Mucosa of stomach (tissue), 1 donor: Measurements from ENCODE around the gene EYS.

ENCODE experiments used
- H3K27me3 ChIP-seq: one replicate; pipeline ENCODE4 v1.7.0; 2013; ENCODE audit warnings: mild to moderate bottlenecking, low read length; ENCODE audit not compliant: control insufficient read depth, insufficient read depth
- H3K36me3 ChIP-seq: one replicate; pipeline ENCODE4 v1.7.0; 2013; ENCODE audit warnings: low read length; ENCODE audit not compliant: control insufficient read depth, insufficient read depth
- H3K4me1 ChIP-seq: one replicate; pipeline ENCODE4 v1.7.0; 2013; ENCODE audit warnings: mild to moderate bottlenecking, low read length; ENCODE audit not compliant: control insufficient read depth, insufficient read depth
- H3K4me3 ChIP-seq: one replicate; pipeline ENCODE4 v1.7.0; 2013; ENCODE audit warnings: low read length
- H3K9ac ChIP-seq: one replicate; pipeline ENCODE4 v1.7.0; 2013; ENCODE audit warnings: mild to moderate bottlenecking, low read length, moderate library complexity
- H3K9me3 ChIP-seq: one replicate; pipeline ENCODE4 v1.7.0; 2013; ENCODE audit warnings: mild to moderate bottlenecking, low read length, moderate library complexity; ENCODE audit not compliant: control insufficient read depth
- donor health status: Pancreatic carcinoma.

EYS gene

DNA sequence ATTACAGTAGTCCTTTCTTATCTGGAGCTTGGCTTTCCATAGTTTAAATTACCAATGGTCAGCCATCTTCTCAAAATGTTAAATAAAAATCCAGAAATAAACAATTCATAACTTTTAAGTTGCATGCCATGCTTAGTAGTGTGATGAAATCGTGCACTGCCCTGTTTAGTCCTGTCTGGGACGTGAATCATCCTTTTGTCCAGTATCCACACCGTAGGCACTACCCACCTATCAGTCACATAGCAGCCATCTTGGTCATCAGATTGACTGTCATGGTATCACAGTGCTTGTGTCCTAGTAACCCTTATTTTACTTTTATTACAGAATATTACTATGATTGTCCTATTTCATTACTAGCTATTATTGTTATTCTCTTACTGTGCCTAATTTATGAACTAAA, 924.1 kb downstream of the EYS start:
- H3K9me3 ChIP-seq, result no peaks in the 10 kb centered on the region
- H3K27me3 ChIP-seq, result no peaks in the 10 kb centered on the region
- no peaks in the 10 kb centered on the region for H3K4me1 ChIP-seq
- H3K9ac ChIP-seq, result no peak overlapping the region
- no peak overlapping the region for H3K4me3 ChIP-seq
- H3K36me3 ChIP-seq, result no peaks in the 10 kb centered on the region

DNA sequence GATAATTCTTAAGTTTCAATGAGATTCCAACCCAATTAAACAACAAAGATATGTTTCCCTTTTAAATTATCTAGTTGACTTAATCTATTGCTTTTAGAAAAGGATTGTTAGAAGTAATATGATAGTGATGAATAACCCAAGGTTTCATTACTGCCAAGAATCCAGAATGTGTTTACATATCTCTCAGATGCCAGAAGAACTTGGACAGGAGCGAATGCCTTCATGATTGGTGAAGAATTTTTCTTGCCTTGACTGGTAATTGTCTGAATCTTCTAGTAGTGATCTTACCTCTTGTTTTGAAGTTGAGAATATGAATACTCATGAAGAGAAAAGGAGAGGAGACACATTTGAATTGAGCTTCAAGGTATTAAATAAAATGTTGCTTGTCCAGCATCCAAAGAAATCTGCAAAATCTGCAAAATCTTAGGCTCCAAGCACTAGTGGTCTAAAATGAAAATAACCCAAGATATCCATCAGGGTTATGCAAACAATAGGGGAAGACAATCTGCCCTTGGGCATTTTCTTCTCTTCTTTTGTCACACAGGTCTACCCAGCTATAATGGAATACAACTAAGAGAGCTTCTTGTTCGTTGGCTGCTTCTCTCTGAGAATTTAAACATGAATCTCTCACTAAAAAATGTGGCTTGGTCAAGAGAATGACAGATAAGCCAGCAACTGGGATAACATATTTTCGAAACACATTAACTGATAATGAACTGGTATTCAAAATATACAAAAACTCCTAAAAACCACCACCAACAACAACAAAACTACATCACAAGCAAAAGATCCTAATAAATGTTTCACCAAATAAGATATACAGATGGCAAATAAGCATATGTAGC, 928.9 kb downstream of the EYS start:
- Histone ChIP-seq H3K27me3 (no peaks in the 10 kb centered on the region), H3K9ac (no peak overlapping the region), H3K4me1 (no peaks in the 10 kb centered on the region), H3K9me3 (no peaks in the 10 kb centered on the region), H3K36me3 (no peaks in the 10 kb centered on the region), H3K4me3 (no peak overlapping the region)

DNA sequence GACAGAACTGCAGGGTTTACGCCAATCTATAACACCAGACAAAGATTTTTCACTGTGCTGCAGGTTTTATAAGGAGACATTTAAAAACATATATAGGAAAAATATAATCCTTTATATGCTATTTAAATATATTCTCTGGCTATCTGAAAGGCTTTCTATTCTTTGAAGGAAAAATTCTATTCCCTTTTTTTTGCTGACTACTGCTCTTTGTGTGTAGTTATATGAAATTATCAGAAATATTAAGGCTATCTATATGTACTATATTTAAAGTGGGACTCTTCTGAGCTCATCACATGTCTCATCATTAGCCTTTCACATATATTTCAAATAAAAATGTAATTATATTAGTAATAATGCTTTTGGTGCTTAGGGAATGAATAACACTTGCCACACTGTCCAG, 930.7 kb downstream of the EYS start:
- no peaks in the 10 kb centered on the region for H3K27me3 ChIP-seq
- H3K9ac ChIP-seq, result no peak overlapping the region
- H3K4me3 ChIP-seq, result no peak overlapping the region
- H3K9me3 ChIP-seq, result no peaks in the 10 kb centered on the region
- no peaks in the 10 kb centered on the region for H3K4me1 ChIP-seq
- no peaks in the 10 kb centered on the region for H3K36me3 ChIP-seq

DNA sequence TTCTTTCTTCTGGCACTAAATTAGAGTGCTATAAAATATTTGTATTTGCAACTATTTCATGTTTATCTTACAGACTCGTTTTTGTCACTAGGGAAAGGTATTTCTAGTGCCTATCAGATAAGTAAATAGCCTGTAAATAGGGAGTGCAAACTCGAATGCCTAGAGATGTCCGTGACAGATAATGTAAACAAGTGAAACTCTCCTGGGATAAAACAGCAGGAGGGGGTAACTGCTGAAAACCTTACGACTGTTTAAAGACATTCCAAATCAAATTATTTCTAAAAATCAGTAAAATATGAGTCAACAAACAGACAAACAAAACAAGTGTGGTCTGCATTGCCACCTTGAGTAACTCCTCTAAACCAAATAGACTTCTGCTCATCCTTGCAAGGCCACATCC, 932.1 kb downstream of the EYS start:
- Histone ChIP-seq H3K9ac (no peak overlapping the region), H3K4me1 (no peaks in the 10 kb centered on the region), H3K9me3 (no peaks in the 10 kb centered on the region), H3K27me3 (no peaks in the 10 kb centered on the region), H3K4me3 (no peak overlapping the region), H3K36me3 (no peaks in the 10 kb centered on the region)

DNA sequence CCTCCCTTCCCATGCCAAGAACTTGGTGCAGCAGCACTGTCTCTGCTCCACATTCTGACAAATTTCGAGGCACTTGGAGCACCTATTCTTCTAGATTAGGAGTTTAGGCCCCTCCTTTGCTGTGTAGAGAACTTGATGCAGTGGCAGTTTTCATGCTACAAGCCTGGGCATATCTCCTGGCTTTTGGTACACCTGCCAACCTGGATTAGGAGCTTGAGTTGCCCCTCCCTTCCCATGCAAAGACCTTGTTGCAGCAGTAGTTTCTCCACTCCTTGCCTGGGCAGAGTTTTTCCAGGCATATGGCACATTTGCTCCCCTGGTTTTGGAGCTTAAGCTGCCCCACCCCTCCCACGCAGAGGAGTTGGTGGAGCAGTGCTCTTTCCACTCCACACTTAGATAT, 956.1 kb downstream of the EYS start:
- Histone ChIP-seq H3K4me1 (no peaks in the 10 kb centered on the region), H3K4me3 (no peak overlapping the region), H3K9me3 (no peaks in the 10 kb centered on the region), H3K9ac (no peak overlapping the region), H3K36me3 (no peaks in the 10 kb centered on the region), H3K27me3 (no peaks in the 10 kb centered on the region)

DNA sequence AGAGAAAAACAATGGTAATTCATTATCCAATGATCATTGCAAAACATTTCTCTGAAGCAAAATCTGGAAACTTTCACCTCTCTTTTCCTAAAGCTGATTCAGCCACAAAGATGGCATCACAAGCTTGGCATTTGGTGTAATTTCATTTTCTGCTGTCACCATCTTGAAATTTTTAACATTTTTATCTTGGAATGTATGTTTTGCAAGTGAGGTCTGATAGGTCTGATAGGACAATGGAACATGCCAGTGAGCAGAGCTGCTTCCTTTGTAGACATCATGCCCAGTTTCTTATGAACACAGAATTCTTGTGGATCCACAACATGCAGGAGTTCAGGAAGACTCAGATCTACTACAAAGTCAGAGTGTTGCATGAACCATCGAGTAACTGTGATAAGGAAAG, 969.6 kb downstream of the EYS start:
- no peaks in the 10 kb centered on the region for H3K9me3 ChIP-seq
- no peaks in the 10 kb centered on the region for H3K4me1 ChIP-seq

DNA sequence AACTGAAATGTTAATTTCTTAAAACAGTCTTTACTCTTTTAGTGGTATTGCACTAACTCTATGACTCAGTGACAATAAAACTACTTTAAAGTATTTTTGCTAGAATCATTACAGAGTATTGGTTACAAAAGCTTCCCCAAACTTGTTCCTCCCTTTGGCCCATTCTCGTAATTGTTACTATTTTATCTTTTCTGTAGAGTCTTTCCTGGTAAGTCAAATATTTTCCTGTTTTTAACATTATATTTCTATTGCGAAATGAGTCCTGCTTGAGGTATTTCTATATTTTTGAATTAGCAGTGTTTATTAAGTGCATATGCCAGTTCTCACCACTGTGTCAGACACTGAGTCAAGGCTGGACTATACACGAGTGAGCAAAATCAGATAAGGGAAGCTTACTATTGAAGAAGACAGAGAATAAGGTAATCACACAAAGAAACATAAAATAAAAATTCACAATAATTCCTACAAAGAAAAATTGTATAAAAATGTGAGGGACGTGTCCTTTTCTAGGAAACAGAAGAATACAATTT, 970.5 kb downstream of the EYS start:
- Histone ChIP-seq H3K9me3 (no peaks in the 10 kb centered on the region), H3K4me3 (no peak overlapping the region), H3K4me1 (no peaks in the 10 kb centered on the region), H3K9ac (no peak overlapping the region), H3K27me3 (no peaks in the 10 kb centered on the region), H3K36me3 (no peaks in the 10 kb centered on the region)

More for the DNA sequence above, 969.6 kb downstream of the EYS start:
- Histone ChIP-seq H3K36me3 (no peaks in the 10 kb centered on the region), H3K4me3 (no peak overlapping the region), H3K27me3 (no peaks in the 10 kb centered on the region), H3K9ac (no peak overlapping the region)

DNA sequence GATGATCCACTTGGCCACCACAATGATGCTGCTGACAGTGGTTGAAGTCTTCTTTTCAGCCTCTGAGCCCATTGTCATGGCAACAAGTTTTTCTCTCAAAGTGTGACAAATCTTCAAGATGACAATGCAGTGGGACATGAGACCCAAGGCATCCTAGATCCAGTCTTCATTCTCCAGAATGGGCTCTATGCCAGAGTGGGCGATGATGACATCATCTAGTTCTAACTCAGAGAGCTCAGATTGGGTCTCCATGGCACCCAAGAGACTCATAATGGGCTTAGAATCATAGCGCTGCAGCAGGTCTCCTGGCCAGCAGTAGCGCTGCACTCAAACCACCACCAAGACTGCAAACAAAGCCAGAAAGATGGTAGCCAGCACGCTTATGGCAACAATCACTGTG, 973.6 kb downstream of the EYS start:
- Histone ChIP-seq H3K9ac (no peak overlapping the region), H3K4me1 (no peaks in the 10 kb centered on the region), H3K9me3 (no peaks in the 10 kb centered on the region), H3K4me3 (no peak overlapping the region), H3K36me3 (no peaks in the 10 kb centered on the region), H3K27me3 (no peaks in the 10 kb centered on the region)

DNA sequence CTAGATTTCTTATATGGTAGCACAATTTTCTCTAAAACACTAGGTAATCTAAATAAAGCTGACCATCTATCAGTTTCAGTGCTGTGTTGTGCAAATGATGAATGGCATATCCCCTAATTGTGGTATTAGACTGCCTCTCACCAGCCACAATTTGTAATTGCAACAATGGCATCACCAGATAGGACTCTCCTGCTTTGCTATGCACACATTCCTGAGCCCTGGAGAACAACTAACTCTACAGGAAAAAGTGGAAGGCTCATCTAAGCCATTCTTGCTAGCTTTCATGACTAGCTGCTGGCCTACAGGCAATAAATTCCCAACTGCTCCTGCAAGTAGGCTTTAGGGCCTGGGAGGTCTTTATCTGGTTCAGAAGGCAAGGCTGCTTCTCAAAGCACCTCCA, 974.1 kb downstream of the EYS start:
- H3K9ac ChIP-seq, result no peak overlapping the region
- no peaks in the 10 kb centered on the region for H3K4me1 ChIP-seq
- no peaks in the 10 kb centered on the region for H3K27me3 ChIP-seq

DNA sequence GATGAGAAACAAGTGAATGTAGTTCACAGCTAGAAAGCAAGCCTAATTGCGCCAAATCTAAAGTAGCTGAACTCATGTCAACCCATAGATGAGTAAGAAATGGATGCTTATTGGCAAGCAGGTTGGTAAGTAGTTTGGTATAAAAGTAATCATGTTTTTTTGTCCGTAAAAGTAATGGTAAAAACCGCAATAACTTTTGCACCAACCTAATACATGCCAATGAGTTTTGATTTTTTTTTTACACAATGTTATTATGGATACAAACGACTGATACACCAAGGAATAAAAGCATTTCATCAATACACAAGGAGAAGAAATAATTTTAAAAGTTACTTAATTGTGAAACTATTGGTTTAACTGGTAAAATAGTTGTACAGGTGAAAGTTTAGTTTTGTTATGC, 977.5 kb downstream of the EYS start:
- Histone ChIP-seq H3K27me3 (no peaks in the 10 kb centered on the region), H3K4me3 (no peak overlapping the region), H3K36me3 (no peaks in the 10 kb centered on the region), H3K9ac (no peak overlapping the region), H3K4me1 (no peaks in the 10 kb centered on the region), H3K9me3 (no peaks in the 10 kb centered on the region)

More for the DNA sequence above, 974.1 kb downstream of the EYS start:
- H3K4me3 ChIP-seq, result no peak overlapping the region
- no peaks in the 10 kb centered on the region for H3K36me3 ChIP-seq
- no peaks in the 10 kb centered on the region for H3K9me3 ChIP-seq

DNA sequence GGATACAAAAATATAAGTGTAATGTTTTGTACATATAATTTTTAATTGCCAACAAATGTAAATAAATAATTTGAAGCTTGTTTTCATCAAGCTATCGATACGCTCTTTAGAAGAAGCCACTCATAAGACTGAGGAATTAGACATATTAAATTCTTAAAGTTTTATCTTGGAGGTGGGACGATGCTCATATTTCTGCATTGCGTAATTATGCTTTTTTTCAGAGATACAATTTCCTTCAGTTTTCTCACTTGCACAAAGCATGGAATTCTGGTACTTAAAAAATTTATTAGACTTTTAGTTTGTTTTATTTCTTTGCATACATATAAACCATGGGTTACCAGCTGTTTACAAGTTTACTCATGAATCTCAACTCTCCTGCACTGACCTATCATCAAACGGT, 980.0 kb downstream of the EYS start:
- H3K9me3 ChIP-seq, result no peaks in the 10 kb centered on the region
- H3K4me1 ChIP-seq, result no peaks in the 10 kb centered on the region
- H3K9ac ChIP-seq, result no peak overlapping the region
- H3K27me3 ChIP-seq, result no peaks in the 10 kb centered on the region
- H3K4me3 ChIP-seq, result no peak overlapping the region
- no peaks in the 10 kb centered on the region for H3K36me3 ChIP-seq

DNA sequence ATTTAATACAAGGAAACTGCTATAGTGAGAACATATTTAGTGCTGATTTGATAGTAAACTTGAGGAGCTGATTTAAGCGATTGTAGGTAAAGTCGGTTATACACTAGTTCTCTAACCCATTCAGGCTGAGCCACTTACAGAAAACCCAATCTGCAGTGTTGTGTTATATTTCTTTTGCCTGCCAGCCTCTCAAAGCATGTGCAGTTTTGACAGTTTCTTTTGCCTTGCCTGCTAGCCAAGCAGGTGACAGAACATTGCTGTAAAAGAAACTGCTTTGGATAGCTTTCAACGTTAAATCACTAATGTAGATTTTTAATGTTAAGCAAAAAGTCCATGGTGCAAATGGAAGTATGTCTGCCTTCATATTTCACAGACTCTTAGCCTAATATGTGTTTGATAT, 982.9 kb downstream of the EYS start:
- H3K4me3 ChIP-seq, result no peak overlapping the region
- H3K4me1 ChIP-seq, result no peaks in the 10 kb centered on the region
- H3K36me3 ChIP-seq, result no peaks in the 10 kb centered on the region
- no peak overlapping the region for H3K9ac ChIP-seq
- no peaks in the 10 kb centered on the region for H3K27me3 ChIP-seq
- no peaks in the 10 kb centered on the region for H3K9me3 ChIP-seq
